IPS-NIHi7 (cell line): ENCODE measurements around the gene CCDC71L.

ENCODE experiments used
- DNase-seq: peaks from one replicate; pipeline ENCODE4 v3.0.0; 2012; ENCODE audit warnings: mixed read lengths; ENCODE audit errors: extremely low spot score

The CCDC71L gene

DNA sequence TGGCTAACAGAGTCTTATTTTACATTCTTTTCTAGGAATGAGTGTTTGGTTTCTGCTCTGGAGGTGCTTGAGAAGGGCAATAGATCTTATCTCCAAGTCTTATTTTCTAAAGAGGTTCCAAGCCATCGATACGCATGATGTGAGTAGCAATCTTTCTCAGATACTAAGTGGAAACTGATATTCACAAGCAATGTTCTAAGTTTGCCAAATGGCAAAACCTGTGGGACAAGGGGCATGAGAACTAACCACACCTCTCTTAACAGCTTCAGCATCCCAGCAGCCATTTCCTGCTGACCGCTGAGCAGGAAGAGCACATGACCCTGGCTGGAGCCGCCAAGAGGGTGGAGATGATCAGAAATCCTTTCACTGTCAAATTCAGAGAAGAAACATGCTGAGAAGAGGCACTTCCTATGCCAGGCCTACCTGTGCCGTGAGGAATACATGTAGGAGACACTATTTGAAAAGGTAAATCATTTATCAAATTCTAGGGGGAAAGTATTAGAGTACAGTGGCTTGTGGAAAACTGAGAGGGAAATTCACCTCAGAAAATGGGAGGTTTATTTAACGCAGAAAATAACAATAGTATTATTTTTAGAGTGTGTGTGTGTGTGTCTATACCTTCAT is 35.2 kb downstream of the CCDC71L start:
- DNase-seq, result no peak

GRCh38 chr7:106623853-106624252 is 37.1 kb downstream of the CCDC71L start:
- no peak for DNase-seq

- DNase-seq, result no peak
Observed at GRCh38 chr7:106623315-106623660, 37.7 kb downstream of the CCDC71L start.

GRCh38 chr7:106622654-106623314 is 38.2 kb downstream of the CCDC71L start:
- DNase-seq, result no peak

DNA sequence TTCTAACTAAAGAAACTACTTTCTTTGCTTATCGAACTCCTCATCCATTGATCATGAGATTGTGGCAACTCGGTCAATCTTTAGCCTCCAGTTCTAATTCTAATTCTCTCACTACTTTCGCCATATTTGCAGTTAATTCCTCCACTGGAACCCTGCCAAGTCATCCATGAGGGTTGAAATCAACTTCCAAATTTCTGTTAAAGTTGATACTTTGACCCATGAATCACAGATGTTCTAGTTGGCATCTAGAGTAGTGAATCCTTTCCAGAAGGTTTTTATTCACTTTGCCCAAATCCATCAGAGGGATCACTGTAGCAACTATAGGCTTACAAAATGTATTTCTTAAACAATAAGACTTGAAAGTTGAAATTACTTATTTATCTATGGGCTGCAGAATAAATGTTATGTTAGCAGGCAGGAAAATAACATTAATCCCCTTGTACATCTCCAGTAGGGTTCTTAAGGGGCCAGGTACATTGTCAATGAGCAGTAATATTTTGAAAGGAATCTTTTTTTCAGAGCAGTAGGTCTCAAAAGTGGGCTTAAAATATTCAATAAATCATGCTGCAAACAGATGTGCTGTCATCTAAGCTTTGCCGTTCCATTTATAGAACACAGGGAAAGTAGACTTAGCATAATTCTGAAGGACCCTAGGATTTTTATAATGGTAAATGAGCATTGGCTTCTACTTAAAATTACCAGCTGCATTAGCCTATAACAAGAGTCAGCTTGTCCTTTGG is 39.4 kb downstream of the CCDC71L start:
- DNase-seq, result no peak

DNA sequence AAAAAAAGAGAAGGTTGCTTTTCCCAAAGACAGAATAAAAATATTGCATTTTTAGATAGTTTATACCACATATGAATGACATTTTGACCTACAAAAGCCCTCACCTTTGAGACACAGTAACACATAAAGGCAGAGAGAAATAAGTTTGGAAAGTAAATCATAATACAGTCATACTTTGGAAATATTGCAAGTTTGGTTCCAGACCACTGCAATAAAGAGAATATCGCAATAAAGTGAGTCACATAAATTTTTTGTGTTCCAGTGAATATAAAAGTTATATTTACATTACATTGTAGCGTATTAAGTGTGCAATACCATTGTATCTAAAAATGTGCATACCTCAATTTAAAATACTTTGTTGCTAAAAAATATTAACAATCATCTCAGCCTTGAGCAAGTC is 40.3 kb downstream of the CCDC71L start:
- DNase-seq, result no peak

- DNase-seq, result no peak
Observed at GRCh38 chr7:106620034-106620433, 40.9 kb downstream of the CCDC71L start.

DNA sequence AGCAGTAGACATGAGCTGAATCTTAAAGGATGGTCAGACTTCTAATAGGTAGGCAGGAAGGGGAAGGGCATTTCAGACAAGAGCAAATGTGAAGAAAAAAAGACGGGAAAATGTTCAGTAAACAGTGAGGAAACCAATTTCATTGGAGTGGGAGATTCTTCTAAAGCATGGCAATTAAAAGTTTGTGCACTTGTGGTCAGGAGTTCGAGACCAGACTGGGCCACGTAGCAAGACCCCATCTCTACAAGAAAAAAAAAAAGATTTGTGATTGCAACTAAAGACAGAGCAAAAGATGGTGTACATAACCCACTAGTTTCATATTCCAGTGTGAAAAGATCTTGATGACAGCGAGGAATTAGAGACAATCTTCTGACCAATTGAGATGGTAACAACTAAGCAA is 41.7 kb downstream of the CCDC71L start:
- DNase-seq, result no peak

GRCh38 chr7:106618480-106618879 is 42.5 kb downstream of the CCDC71L start:
- DNase-seq, result no peak

DNA sequence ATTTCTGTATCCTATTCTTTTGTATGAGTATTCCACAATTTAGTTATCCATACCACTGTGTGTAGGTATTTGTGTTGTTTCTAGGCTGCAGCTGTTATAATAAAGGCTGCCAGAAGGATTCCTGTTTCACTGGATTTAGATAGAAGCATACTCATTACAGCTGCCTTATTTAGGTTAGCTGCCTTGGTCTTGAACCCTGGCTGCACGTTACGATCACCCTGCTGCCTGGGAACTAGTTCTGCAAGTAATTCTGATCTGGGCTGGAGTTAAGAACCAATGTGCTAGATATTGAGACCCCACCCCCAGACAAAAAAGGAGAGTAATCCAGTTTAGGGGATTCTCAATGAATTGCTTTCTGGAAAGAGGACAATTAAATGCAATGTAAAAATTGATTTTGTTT is 43.1 kb downstream of the CCDC71L start:
- no peak for DNase-seq

GRCh38 chr7:106616708-106617051 is 44.3 kb downstream of the CCDC71L start:
- DNase-seq, result no peak

- no peak for DNase-seq
Observed at GRCh38 chr7:106615808-106616707, 44.9 kb downstream of the CCDC71L start.

DNA sequence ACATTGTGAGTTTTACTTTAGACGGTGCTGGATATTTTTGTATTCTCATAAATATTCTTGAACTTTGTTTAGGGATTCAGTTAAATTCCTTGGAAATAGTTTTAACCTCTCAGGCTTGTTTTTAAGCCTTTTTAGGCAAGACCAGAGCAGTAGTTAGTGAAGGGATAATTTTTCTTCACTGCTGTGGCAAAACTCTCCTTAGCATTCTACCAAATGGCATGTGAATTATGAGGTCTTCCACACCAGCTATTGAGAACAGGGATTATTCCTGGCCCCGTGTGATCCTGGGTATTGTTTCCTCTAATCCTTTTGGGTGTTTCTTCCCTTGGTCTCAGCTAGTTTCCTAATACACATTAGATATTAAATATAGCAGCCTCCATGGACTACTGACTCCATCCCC is 46.2 kb downstream of the CCDC71L start:
- no peak for DNase-seq

DNA sequence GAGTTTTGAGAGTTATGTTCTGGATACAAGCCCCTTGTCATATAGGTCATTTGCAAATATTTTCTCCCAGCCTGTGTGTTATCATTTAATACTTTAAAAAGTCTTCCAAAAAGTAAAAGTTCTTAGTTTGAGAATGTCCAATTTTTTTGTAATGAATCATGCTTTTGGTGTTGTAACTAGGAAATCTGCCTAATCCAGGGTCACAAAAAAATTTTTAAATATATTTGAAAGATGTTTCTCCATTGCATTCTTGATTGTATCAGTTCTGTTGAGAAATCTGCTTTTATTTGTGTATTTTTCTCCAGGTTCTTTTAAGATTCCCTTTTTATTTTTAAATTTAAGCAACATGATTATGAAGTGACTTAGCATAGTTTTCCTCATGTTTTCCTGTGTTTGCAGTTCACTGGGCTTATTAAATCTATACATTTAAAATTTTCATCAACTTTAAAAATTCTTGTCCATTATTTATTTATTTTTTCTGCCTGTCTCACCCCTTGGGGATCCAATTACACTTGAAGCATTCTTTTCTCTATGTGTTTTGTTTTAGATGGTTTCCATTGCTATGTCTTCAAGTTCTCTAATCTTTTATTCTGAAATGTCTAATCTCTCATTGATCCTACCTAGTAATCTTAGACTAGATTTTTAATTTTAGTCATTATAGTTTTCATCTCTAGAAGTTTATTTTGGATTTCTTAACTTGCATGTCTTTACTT is 47.0 kb downstream of the CCDC71L start:
- DNase-seq, result no peak

- DNase-seq, result no peak
Observed at GRCh38 chr7:106613279-106613678, 47.7 kb downstream of the CCDC71L start.

DNA sequence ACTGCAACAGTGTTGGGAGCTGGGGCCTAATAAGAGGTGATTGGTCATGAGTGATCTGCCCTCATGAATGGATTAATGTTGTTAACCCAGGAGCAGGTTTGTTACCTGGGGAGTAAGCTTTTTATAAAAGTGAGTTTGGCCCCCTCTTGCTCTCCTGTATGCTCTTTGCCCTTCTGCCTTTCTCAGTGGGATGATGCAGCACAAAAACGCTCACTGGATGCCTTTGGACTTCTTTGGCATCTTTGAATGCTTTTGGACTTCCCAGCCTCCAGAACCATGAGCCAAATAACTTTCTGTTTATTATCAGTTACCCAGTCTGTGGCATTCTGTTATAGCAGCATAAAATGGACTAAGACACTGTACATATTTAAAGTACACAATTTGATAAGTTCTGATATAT is 48.5 kb downstream of the CCDC71L start:
- DNase-seq, result no peak

GRCh38 chr7:106611911-106612310 is 49.0 kb downstream of the CCDC71L start:
- no peak for DNase-seq

DNA sequence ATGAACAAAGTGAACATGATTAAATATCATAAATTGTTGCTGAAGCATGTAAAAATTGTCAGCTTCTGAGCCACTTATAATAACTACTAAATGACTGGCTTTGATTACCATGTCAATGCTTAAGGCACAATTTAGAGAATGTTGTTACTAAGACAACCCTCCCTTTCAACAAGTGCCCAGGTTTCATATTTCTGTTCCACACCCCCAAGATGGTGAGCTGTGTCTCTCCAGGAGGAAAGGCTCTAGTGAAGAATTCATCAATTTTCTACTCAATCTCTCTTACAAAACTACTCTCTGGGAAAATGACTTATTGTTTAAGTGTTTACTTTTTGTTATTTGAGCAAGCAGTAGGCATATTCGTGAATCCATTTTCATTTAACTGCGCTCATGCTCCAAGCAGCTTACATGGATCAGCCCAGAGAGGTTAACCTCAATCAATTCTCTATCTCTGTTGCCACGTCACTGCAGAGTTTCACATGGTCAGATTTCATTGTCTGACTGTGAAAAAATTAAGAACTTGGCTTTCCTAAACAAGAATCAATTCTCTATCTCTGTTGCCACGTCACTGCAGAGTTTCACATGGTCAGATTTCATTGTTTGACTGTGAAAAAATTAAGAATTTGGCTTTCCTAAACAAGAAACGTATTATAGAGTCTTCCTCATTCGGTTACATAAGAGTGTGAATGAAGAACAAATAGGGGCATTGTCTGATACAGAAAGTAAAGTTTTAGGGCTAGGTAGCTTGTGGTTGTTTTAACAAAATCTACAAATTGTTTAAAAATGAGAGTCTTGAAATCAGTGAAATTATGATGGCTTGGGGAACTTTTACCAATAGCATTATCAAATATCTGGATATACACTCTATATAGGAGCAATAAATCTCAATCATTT is 49.7 kb downstream of the CCDC71L start:
- DNase-seq, result no peak

DNA sequence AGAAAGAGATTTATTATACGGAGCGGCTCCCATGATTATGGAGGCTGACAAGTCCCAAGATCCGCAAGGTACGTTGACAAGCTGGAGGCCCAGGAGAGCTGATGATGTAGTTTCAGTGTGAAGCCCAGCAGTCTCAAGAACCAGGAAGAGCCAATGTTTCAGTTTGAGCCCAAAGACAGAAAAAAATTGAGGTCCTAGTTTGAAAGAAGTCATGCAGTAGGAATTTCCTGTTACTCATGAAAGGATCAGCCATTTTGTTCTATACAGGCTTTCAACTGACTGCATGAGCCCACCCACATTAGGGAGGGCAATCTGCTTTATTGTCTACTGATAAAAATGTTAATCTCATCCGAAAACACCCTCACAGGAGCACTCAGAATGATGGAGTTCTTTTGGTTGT is 51.5 kb downstream of the CCDC71L start:
- no peak for DNase-seq

GRCh38 chr7:106608661-106609060 is 52.3 kb downstream of the CCDC71L start:
- DNase-seq, result no peak
